OCI-LY7 (cell line): ENCODE results near the gene UBE2N.

Experiments
- EZH2phosphoT487 ChIP-seq: fragments of 200-600 bp; sonication (generic); IDR thresholded peaks from 2 replicates; pipeline ENCODE4 v1.6.1; 2018; ENCODE audit warnings: low read depth, borderline replicate concordance, mild to moderate bottlenecking, mixed run types, antibody characterized with exemption, low read length, moderate library complexity, mixed read lengths
- TF ChIP-seq, protein P1 (sequence below): fragments of 200-600 bp; sonication (generic); conservative IDR thresholded peaks from 2 replicates; pipeline ENCODE4 v1.5.1; 2014; ENCODE audit warnings: mild to moderate bottlenecking, antibody characterized with exemption, low read length, moderate library complexity, mixed read lengths

DNA sequence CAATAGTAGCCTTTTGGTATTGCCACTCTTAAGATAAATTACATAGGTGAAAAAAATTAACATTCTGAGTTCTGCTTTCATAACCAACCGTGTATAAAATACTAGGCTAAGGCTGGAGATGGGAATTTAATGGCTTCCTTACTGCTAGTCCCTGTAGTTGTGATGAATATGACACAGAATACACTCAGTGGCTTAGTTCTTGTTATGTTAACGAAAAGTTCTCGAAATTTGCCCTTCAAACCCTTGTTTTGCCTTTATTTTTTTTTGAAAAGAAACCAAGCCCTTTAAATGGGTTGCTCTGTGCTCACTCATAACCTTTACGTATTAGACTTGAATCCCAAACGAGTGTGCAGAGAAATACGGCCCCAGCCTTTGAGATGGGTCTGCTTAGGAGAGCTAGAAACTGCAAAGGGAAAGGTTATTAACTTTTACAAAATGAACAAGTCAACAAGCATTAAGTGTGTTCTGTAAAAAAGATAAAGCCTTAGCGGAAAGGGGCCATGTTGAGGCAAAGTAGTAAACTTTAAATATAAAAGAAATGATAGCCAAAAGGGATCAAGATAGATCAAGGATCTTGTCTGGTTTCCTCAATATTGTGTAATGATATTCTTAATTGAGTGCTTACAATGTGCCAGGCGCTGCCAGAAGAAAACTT, 62.3 kb downstream of the UBE2N start:
- TF ChIP-seq, protein P1, sequence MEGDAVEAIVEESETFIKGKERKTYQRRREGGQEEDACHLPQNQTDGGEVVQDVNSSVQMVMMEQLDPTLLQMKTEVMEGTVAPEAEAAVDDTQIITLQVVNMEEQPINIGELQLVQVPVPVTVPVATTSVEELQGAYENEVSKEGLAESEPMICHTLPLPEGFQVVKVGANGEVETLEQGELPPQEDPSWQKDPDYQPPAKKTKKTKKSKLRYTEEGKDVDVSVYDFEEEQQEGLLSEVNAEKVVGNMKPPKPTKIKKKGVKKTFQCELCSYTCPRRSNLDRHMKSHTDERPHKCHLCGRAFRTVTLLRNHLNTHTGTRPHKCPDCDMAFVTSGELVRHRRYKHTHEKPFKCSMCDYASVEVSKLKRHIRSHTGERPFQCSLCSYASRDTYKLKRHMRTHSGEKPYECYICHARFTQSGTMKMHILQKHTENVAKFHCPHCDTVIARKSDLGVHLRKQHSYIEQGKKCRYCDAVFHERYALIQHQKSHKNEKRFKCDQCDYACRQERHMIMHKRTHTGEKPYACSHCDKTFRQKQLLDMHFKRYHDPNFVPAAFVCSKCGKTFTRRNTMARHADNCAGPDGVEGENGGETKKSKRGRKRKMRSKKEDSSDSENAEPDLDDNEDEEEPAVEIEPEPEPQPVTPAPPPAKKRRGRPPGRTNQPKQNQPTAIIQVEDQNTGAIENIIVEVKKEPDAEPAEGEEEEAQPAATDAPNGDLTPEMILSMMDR, result no peak
- no peak for TF ChIP-seq EZH2phosphoT487
